HG02884 (cell line): ENCODE results near the gene DNAH10.
"Not testable (repeated sequence)": the region's sequence is repeated elsewhere in the genome, so short reads cannot be mapped to it uniquely, and the experiment has no call there.

Source experiments
- ATAC-seq: cut with Tn5 transposase; IDR thresholded peaks from one replicate; pipeline ENCODE4 v1.9.1; 2021; ENCODE audit warnings: mild to moderate bottlenecking, moderate library complexity; ENCODE audit not compliant: unreplicated experiment

Gene DNAH10

GRCh38 chr12:123903301-123904065 lies 141.4 kb downstream of the DNAH10 start:
- ATAC-seq: no peak

DNA sequence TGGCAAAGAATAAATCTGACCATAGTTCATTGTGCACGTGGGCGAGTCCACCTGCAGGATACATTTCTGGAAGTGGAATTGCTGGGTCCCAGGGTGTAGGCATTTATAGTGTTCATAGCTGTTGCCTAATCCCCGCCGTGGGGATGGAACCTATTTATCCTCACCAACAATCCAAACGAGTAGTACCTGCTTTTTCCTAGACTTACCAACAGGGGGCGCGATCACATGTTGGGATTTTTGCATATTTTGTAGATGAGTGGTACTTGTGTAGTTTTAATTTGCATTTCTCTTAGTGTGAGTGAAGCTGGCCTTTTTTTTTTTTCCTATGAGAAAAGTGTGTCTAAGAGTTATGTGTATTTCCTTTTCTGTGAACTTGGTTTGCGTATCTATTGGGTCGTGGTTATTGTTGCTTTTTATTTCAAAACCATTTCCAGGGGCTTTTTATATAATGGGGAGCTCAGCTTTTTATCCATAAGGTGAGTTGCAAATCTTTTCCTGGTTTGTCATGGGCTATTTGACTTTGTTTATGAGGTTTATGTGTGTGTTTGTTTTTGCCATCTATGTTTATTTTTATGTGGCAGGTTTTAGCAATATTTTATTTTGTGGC lies 143.3 kb downstream of the DNAH10 start:
- ATAC-seq: no peak

GRCh38 chr12:123906711-123907420 lies 144.8 kb downstream of the DNAH10 start:
- ATAC-seq: no peak

DNA sequence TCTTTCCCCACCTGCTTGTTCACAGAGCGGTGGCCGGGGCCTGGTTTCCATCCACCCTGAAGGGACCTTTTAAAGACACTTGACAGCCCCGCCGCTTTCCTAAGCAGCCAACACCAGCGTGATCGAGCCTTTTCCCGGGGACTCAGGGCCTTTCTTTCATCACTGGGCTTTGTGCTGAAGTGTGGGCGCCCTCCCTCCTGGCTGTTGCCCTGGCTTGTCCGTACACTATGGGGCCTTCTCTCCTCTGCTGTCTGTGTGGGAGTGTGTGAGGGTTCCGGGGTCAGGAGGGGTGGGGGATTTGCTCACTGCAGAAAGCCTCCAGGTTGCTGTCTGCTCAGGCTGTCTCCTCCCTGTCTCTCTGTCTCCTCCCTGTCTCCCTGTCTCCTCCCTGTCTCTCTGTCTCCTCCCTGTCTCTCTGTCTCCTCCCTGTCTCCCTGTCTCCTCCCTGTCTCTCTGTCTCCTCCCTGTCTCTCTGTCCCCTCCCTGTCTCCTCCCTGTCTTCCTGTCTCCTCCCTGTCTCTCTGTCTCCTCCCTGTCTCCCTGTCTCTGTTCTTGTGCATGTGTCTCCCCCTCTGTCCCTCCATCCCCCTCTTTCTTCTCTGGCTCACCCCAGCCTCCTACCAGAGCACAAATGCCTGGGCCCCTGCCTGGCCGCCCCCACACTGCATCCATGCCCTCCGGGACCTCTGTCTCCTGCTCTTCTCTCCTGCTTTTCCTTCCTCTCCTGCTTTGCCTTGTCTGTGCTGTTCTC lies 145.8 kb downstream of the DNAH10 start:
- no peak for ATAC-seq

GRCh38 chr12:123908884-123909725 lies 147.0 kb downstream of the DNAH10 start:
- no peak for ATAC-seq

DNA sequence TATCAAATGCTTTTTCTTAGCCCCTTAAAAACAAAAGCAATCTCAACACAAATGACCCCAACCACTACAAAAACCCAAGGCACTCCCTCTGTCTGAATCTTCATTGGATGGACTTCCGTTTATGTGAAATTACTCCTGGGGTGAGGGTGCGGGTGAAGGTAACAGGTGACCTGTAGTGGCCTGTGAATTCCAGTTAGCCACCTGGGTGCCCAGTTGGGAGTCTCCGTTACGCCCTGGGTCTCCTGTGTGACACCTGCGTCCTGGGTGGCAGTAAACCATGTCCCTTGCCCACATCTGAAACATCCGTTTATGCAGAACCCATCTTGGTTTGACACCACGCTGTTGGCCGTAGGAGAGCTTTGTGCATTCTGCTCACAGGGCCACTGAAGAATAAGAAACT lies 148.0 kb downstream of the DNAH10 start:
- no peak for ATAC-seq

GRCh38 chr12:123910761-123911193 lies 148.7 kb downstream of the DNAH10 start:
- no peak for ATAC-seq

DNA sequence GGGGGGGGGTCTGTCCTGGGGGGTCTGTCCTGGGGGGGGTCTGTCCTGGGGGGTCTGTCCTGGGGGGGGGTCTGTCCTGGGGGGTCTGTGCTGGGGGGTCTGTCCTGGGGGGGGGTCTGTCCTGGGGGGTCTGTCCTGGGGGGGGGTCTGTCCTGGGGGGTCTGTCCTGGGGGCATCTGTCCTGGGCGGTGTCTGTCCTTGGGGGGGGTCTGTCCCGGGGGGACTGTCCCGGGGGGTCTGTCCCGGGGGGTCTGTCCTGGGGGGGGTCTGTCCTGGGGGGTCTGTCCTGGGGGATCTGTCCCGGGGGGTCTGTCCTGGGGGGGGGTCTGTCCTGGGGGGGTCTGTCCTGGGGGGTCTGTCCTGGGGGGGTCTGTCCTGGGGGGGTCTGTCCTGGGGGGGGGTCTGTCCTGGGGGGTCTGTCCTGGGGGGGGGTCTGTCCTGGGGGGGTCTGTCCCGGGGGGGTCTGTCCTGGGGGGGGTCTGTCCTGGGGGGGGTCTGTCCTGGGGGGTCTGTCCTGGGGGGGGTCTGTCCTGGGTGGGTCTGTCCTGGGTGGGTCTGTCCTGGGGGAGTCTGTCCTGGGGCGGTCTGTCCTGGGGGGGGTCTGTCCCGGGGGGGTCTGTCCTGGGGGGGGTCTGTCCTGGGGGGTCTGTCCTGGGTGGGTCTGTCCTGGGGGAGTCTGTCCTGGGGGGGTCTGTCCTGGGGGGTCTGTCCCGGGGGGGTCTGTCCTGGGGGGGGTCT lies 149.7 kb downstream of the DNAH10 start:
- not testable (repeated sequence) for ATAC-seq

GRCh38 chr12:123912415-123913380 lies 150.6 kb downstream of the DNAH10 start:
- ATAC-seq: no peak

DNA sequence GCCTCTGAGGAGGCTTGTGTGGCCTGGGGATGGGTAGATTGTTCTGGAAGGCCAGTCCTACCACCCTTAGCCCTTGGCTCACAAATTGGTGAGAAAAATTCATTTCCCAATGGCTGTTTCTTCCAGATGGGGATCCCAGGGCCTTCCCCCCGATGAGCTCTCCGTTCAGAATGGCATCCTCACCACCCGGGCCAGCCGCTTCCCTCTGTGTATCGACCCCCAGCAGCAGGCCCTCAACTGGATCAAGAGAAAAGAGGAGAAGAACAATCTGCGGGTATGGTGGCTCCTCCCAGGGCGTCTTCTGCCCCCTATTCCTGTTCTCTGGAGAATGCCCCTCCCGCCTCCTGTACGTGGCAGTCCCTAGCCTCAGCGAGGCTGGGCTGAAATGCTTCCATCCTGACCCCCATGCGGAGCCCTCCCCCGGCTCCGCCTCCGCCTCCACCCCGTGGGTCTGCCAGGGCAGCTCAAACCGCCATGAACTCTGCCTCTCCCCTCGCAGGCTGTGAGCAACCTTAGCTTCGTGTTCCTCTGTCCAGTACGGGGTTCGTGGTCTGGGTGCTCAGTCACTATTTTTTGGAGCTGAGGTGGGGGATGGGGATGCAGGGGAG lies 152.7 kb downstream of the DNAH10 start:
- no peak for ATAC-seq

GRCh38 chr12:123916729-123917128 lies 154.6 kb downstream of the DNAH10 start:
- no peak for ATAC-seq

- ATAC-seq: no peak
Measured at GRCh38 chr12:123917337-123917850, 155.3 kb downstream of the DNAH10 start.

- ATAC-seq: no peak
Measured at GRCh38 chr12:123919980-123920360, 157.9 kb downstream of the DNAH10 start.

- ATAC-seq: no peak
Measured at GRCh38 chr12:123923038-123923437, 160.9 kb downstream of the DNAH10 start.

DNA sequence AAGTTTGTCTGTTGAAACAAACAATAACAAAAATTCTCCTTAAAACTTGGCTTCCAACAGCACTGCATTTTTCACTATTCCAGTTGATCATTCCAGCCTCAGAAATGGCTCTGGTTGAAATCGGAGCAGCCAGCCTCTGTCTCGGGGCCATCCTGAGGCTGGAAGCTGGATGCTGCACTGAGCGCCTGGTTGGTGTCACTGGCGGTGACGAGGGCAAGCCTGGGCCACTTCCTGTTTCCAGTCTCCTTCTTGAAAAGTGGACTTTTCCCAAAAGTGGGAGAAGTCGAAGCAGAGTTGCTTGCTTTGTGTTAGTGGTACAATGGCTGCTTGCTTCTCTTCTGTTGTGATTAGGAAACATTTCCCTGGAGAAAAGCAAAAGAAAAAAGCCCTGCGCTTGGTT lies 161.8 kb downstream of the DNAH10 start:
- no peak for ATAC-seq

DNA sequence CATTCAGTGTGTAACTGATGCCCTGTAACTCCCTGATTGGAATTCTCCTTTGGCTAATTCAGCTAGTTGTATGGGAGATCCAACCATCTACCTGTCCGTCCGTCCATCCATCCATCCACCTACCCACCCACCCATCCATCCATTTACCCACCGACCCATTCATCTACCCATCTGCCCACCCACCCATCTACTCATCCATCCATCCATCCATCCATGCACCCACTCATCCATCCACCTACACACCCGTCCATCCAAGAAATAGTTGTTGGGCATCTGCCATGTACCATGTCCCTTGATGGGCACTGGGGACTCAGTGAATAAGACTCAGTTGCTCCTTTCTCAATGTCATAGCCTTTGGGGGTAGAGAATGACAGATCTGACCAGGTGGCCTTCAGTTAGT lies 162.4 kb downstream of the DNAH10 start:
- no peak for ATAC-seq

DNA sequence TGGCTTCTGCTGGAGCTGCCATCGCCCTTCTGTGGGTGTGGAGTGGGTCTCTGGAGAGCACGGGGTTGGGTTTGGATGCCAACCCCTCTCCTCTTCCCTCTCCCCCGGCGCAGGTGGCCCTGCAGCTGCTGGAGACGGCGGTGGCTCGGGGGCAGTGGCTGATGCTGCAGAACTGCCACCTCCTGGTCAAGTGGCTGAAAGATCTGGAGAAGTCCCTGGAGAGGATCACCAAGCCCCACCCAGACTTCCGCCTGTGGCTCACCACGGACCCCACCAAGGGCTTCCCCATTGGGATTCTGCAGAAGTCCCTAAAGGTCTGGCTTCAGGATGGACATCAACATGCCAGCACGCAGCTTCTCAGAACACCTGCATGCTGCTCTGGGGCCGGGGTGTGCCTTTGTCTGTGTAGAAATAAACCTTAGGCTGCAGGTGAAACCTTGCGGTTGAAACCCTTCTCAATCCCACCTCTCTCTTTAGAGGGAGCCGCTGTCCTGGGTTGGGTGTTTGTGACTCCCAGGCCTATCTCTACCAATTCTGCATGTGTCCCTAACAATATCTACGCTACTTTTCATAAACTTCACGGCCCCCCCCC lies 166.3 kb downstream of the DNAH10 start:
- no peak for ATAC-seq

DNA sequence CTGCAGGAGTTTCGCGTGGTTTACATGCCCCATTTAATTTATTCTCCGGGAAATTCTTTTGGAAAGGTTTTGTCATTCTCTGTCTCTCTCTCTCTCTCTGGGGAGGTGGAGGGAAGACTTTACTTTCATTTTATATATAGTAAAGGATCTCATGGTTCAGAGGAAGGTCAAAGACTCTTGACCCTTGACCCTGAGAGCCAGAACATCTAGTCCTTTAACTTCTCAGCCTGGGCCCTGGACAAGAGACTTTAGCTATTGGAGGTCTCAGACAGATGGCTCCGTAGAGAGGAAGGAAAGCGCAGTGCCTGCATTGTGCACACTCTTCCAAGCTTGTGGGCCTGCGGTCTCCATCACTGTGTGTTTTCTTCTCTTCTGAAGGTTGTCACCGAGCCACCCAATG lies 166.8 kb downstream of the DNAH10 start:
- no peak for ATAC-seq
